Endothelial cell of umbilical vein (primary cell): Measurements from ENCODE around the gene HDLBP. TPM values are rescaled to one million over a fixed set of nuclear protein-coding genes. Genes with fewer than 3 reads are reported as not detected.

Experiments used
- BruUV-seq: library from RNA; stranded (reverse); fragments of 400-500 nt; replicated peaks from 2 replicates; lab custom pipeline; 2021; lab: Mats Ljungman, UMichigan
- CTCF ChIA-PET: fragments of 300-600, 350-600 bp; sonication (Branson Sonifier 250); formaldehyde crosslinking; loops from one replicate; lab custom pipeline; 2021; ENCODE audit warnings: antibody characterized with exemption, inconsistent platforms; lab: Charles Lee
- POLR2A ChIA-PET: fragments of 300-600, 350-600 bp; sonication (Branson Sonifier 250); formaldehyde crosslinking; loops from one replicate; lab custom pipeline; 2021; ENCODE audit warnings: antibody characterized with exemption, inconsistent platforms; lab: Charles Lee
- DNase-seq: peaks from one replicate; pipeline ENCODE4 v3.0.0-alpha.2; 2011; ENCODE audit warnings: low read depth, low spot score
- FAIRE-seq: peaks from 2 replicates; lab custom pipeline; 2011; peaks lifted over from hg19 to GRCh38; lab: Jason Lieb, UNC
- H2AFZ ChIP-seq: 2 replicates; pipeline ENCODE4 v1.6.0; 2012; ENCODE audit warnings: low read depth, low read length, control low read depth, inconsistent platforms
- H3K27ac ChIP-seq: 2 replicates; pipeline ENCODE4 v1.5.1; 2011; ENCODE audit warnings: low read depth, mild to moderate bottlenecking, control low read depth, low read length, moderate library complexity; ENCODE audit not compliant: insufficient read depth
- H3K27me3 ChIP-seq, 2 experiments: 2 replicates each; pipeline versions ENCODE4 v1.6.0 to v1.6.1; 2011; ENCODE audit warnings: low read length in 2 of 2, mixed read lengths in 1 of 2; ENCODE audit not compliant: control insufficient read depth in 2 of 2, insufficient read depth in 2 of 2
- H3K36me3 ChIP-seq, 2 experiments: 2 replicates in 1 of 2; 3 replicates in 1 of 2; pipeline ENCODE4 v1.5.1; 2011; ENCODE audit warnings: low read length in 2 of 2, mild to moderate bottlenecking in 1 of 2, moderate library complexity in 1 of 2; ENCODE audit not compliant: control insufficient read depth in 2 of 2, insufficient read depth in 2 of 2; ENCODE audit errors: extremely low read depth in 1 of 2
- H3K4me1 ChIP-seq: 3 replicates; pipeline ENCODE4 v1.5.1; 2011; ENCODE audit warnings: mild to moderate bottlenecking, low read length; ENCODE audit not compliant: control insufficient read depth, insufficient read depth; ENCODE audit errors: extremely low read depth
- H3K4me2 ChIP-seq: 2 replicates; pipeline ENCODE4 v1.6.1; 2011; ENCODE audit warnings: low read length, control low read depth, mixed read lengths; ENCODE audit not compliant: insufficient read depth
- H3K4me3 ChIP-seq, 3 experiments: fragments of 200-600 bp in 1 of 3; sonication (generic), shearing (Covaris generic) in 1 of 3; replicated peaks in 1 of 3; 2 replicates each; pipeline ENCODE4 v1.5.1; 2011 to 2016; ENCODE audit warnings: control low read depth in 3 of 3, low read length in 3 of 3, mild to moderate bottlenecking in 2 of 3, inconsistent platforms in 1 of 3, low read depth in 1 of 3, moderate library complexity in 1 of 3; ENCODE audit not compliant: insufficient read depth in 1 of 3
- H3K79me2 ChIP-seq: 2 replicates; pipeline ENCODE4 v1.6.0; 2012; ENCODE audit warnings: low read length, inconsistent platforms; ENCODE audit not compliant: control insufficient read depth, insufficient read depth
- H3K9ac ChIP-seq: replicated peaks from 2 replicates; pipeline ENCODE3; 2011; ENCODE audit warnings: low read length, control low read depth; ENCODE audit not compliant: insufficient read depth; ENCODE audit errors: extremely low read depth
- H3K9me1 ChIP-seq: replicated peaks from 3 replicates; pipeline ENCODE4 v1.6.0; 2011; ENCODE audit warnings: mild to moderate bottlenecking, low read length; ENCODE audit not compliant: control insufficient read depth, insufficient read depth; ENCODE audit errors: extremely low read depth
- H3K9me3 ChIP-seq: replicated peaks from 2 replicates; pipeline ENCODE4 v1.5.1; 2012; ENCODE audit warnings: low read length, inconsistent platforms; ENCODE audit not compliant: control insufficient read depth, insufficient read depth
- H4K20me1 ChIP-seq: replicated peaks from 2 replicates; pipeline ENCODE3; 2011; ENCODE audit warnings: mild to moderate bottlenecking, low read length; ENCODE audit not compliant: control insufficient read depth, insufficient read depth; ENCODE audit errors: extremely low read depth
- EZH2 ChIP-seq: IDR thresholded peaks from 2 replicates; pipeline ENCODE4 v1.6.1; 2012; ENCODE audit warnings: borderline replicate concordance, low read depth, mild to moderate bottlenecking, moderate library complexity, low read length, inconsistent platforms; ENCODE audit not compliant: severe bottlenecking
- FOS ChIP-seq: IDR thresholded peaks from 2 replicates; pipeline ENCODE4 v1.6.1; 2011; ENCODE audit warnings: mild to moderate bottlenecking, low read length, moderate library complexity, borderline replicate concordance; ENCODE audit not compliant: insufficient read depth
- GATA2 ChIP-seq: IDR thresholded peaks from 2 replicates; pipeline ENCODE4 v1.7.0; 2011; ENCODE audit warnings: low read depth, mild to moderate bottlenecking, moderate library complexity, mixed read lengths, low read length; ENCODE audit not compliant: insufficient read length, insufficient read depth
- JUN ChIP-seq: IDR thresholded peaks from 2 replicates; pipeline ENCODE4 v1.6.1; 2011; ENCODE audit warnings: borderline replicate concordance, low read depth; ENCODE audit not compliant: insufficient read length, insufficient read depth
- MYC ChIP-seq: IDR thresholded peaks from one replicate; pipeline ENCODE4 v1.6.1; 2011; ENCODE audit warnings: mild to moderate bottlenecking, low read depth, low read length
- POLR2A ChIP-seq: IDR thresholded peaks from 2 replicates; pipeline ENCODE4 v1.6.1; 2012; ENCODE audit warnings: low read depth, mild to moderate bottlenecking, control low read depth, low read length
- POLR2AphosphoS5 ChIP-seq: IDR thresholded peaks from 2 replicates; pipeline ENCODE4 v1.6.1; 2012; ENCODE audit warnings: low read depth, mild to moderate bottlenecking, control low read depth, low read length, moderate library complexity; ENCODE audit not compliant: insufficient read depth
- dilution Hi-C: fragments of 300-500 bp; cut with MboI; formaldehyde crosslinking; loops from one replicate; pipeline ENCODE4 v1.15.0; 2019; ENCODE audit warnings: low sequenced_read_pairs; ENCODE audit not compliant: extremely low pct_ligation_motif_present
- intact Hi-C: fragments of 100-400 bp; cut with micrococcal nuclease; formaldehyde crosslinking; loops from one replicate; pipeline ENCODE4 v1.10.0; 2022
- polyA plus RNA-seq, 4 experiments: library from polyadenylated mRNA; depleted of rRNA in 3 of 4; stranded (reverse) in 3 of 4; unstranded in 1 of 4; fragments of >200 nt; gene quantifications; 2 replicates each; pipeline versions ENCODE4 v1.2.1 to v1.2.3, GENCODE V29; 2011 to 2012; ENCODE audit warnings: missing spikeins in 1 of 4
- total RNA-seq: library from RNA; stranded (reverse); gene quantifications from 2 replicates; pipeline ENCODE4 v1.2.3, GENCODE V29; 2021
- TF ChIP-seq, protein P1 (sequence below), 2 donors: IDR thresholded peaks; 1 replicate in 1 of 2; 2 replicates in 1 of 2; pipeline ENCODE4 v1.5.1; 2011; ENCODE audit warnings: low read length in 2 of 2, mild to moderate bottlenecking in 2 of 2, moderate library complexity in 2 of 2, control low read depth in 1 of 2, inconsistent platforms in 1 of 2, low read depth in 1 of 2; ENCODE audit not compliant: insufficient read depth in 1 of 2; ENCODE audit errors: extremely low read depth in 1 of 2
- TF ChIP-seq, protein P2 (sequence below): IDR thresholded peaks from 2 replicates; pipeline ENCODE4 v1.6.1; 2011; ENCODE audit not compliant: insufficient read depth, insufficient read length

HDLBP gene
- total and polyA plus RNA-seq, 2 donors (not counting 3 experiments of a cell fraction or from before 2014, with no cell fraction given) = 379 to 569 TPM

DNA sequence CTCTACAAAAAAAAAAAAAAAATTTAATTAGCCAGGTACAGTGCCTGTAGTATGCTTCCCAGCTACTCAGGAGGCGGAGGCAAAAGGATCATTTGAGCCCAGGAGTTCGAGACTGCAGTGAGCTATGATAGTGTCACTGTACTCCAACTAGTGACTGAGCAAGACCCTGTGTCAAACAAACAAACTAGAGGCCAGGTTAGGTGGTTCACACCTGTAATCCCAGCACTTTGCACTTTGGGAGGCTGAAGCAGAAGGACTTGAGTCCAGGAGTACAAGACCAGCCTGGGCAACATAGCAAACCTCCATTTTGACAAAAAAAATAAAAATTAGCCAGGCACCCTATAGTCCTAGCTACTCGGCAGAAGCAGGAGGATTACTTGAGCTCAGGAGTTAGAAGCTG, 13.4 kb downstream of the HDLBP start:
- Histone ChIP-seq H3K9ac (no peak overlapping the region), H3K9me1 (no peaks in the 10 kb centered on the region), H3K27ac (no peak overlapping the region), H3K9me3 (no peaks in the 10 kb centered on the region), H3K79me2 (peaks cover 95% of the 10 kb centered on the region), H3K27me3 (no peaks in the 10 kb centered on the region), H4K20me1 (peaks cover 4% of the 10 kb centered on the region), H3K4me2 (no peak overlapping the region), H3K36me3 (no peaks in the 10 kb centered on the region), H3K4me3 (no peak overlapping the region), H2AFZ (no peak overlapping the region), H3K4me1 (no peaks in the 10 kb centered on the region)
- CTCF ChIA-PET = interaction anchor here (1.5 to 2.1 kb wide), 4 partner anchors 10 to 18 kb away, joined by 3 to 7 read pairs (median 5); no protein-coding TSS in a partner anchor
- intact Hi-C loops (loop anchor here (10.0 kb wide), 1 partner anchor 1927 kb away; no protein-coding TSS in a partner anchor), dilution Hi-C loops (no loop called here)
- BruUV-seq = no TSS peak
- POLR2A ChIA-PET = interaction anchor here (0.6 to 1.3 kb wide), 3 partner anchors 8 to 47 kb away, joined by 3 to 5 read pairs (median 3); no protein-coding TSS in a partner anchor
- FAIRE-seq (no peak), DNase-seq (no peak)
- no peak for TF ChIP-seq EZH2
- no peak for TF ChIP-seq FOS
- TF ChIP-seq, protein P1, sequence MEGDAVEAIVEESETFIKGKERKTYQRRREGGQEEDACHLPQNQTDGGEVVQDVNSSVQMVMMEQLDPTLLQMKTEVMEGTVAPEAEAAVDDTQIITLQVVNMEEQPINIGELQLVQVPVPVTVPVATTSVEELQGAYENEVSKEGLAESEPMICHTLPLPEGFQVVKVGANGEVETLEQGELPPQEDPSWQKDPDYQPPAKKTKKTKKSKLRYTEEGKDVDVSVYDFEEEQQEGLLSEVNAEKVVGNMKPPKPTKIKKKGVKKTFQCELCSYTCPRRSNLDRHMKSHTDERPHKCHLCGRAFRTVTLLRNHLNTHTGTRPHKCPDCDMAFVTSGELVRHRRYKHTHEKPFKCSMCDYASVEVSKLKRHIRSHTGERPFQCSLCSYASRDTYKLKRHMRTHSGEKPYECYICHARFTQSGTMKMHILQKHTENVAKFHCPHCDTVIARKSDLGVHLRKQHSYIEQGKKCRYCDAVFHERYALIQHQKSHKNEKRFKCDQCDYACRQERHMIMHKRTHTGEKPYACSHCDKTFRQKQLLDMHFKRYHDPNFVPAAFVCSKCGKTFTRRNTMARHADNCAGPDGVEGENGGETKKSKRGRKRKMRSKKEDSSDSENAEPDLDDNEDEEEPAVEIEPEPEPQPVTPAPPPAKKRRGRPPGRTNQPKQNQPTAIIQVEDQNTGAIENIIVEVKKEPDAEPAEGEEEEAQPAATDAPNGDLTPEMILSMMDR (IDR thresholded peaks at IDR 0.05; ENCODE audit: extremely low read depth in 1 of 2, insufficient read depth in 1 of 2, low read depth in 1 of 2, low read length in 2 of 2) = no peak
- no peak for TF ChIP-seq GATA2
- TF ChIP-seq POLR2A = no peak
- TF ChIP-seq POLR2AphosphoS5 = no peak
- TF ChIP-seq, protein P2, sequence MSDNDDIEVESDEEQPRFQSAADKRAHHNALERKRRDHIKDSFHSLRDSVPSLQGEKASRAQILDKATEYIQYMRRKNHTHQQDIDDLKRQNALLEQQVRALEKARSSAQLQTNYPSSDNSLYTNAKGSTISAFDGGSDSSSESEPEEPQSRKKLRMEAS = no peak
- no peak for TF ChIP-seq JUN
- no peak for TF ChIP-seq MYC
